GM21576 (cell line): ENCODE data around the gene CABP7.

Experiments
- ATAC-seq: cut with Tn5 transposase; IDR thresholded peaks from one replicate; pipeline ENCODE4 v1.9.1; 2021; ENCODE audit warnings: mild to moderate bottlenecking, moderate library complexity; ENCODE audit not compliant: unreplicated experiment

CABP7 gene

DNA sequence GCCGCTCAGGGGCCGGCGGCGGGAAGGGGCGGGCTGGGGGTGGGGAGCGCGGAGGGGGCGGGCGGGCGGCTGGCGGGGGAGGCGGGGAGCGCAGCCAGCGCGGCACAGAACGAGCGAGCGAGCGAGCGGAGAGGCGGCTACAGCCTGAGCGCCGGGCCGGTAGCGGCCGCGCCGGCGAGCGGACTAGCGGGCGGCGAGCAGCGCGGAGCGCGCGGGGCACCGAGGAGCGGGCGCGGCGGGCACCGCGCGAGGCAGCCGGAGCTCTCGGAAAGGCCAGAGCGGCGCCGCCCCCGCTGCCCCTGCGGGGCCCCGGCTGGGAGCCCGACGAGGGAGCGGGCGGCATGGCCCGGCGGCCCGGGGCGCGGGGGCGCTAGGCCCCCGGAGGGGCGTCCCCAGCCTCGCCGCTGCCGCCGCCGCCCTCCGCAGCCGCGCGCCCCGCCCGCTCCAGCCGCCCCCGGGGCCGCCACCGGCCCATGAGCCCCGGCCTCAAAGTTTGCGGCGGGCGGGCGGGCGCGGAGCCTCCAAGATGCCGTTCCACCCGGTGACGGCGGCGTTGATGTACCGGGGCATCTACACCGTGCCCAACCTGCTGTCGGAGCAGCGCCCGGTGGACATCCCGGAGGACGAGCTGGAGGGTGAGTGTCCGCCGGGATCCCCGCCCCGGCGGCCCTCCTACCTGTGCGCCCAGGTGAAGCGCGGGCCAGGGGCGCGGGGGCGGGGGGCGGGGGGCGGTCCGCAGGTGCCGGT is at the start of gene CABP7:
TSS of gene CABP7 (plus strand) at position 105 of the 747 bp plus-strand sequence. CDS start at position 527, 422 bp downstream.
- ATAC-seq, result no peak

DNA sequence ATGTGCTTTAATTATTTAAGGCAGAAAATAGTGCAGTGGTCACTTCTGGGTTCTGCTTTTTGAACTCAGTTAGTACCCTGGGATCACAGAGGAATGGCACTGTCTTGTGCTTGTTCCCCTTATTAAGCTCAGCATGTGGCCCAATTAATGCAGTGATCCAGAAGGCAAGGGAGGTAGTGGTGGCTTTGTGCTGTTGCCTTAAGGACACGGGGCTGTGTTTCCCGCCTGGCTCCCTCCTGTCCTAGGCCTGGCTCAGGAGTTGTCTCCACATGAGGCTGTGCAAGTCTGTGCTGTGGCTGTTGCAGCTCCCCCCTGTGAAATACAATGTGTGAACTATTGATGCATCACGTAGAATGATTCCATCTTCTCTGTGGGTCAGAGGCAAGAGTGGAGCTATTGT is 49.2 kb upstream of the CABP7 start:
- no peak for ATAC-seq

DNA sequence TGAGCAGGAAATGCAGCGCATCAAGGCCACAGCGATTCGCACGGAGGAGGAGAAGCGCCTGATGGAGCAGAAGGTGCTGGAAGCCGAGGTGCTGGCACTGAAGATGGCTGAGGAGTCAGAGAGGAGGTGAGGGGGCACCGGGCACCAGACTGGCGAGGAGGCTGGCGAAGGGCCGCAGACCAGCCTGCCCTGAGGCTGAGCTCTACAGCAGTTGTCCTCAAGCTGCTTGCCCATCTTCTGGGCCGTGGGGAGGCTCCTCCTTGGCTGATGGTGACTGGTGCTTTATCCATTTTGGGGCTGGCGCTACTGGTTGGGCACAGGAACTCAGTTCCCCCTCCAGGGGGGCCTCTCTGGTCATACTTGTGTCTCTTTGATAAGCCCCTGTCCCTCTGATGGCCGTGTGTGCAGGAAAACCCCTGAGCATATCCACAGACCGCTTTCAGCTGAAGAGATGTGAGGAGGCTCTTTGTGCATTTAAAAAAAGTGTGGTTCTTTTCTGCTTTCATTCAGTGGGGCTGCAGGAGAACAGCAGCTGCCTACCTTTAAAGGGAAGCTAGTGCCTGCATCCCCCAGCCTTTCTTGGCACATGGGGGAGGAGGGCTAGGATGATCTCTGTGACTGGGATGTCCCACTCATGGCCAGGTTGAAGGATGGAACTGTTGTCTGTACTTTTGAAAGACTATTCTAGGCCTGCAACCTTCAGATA is 46.3 kb upstream of the CABP7 start:
- no peak for ATAC-seq

DNA sequence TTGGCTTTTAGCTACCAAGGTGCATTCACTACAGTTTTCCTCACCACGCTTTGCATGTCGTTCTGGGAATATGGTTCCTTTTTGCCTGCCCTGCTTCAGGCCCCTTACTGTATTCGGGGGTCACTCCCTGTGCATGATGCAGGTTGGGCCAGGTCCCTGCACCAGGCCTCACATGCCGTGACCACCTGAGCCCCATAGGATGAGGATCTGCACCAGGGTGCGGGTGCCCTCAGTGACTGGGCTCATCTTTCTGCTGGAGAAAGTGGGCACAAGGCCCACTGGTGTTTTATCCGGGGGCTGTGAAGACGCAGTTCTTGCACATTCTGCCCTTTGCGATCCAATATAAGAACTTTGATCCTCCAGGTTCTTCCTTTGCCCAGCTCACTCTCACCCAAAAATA is 45.7 kb upstream of the CABP7 start:
- no peak for ATAC-seq

DNA sequence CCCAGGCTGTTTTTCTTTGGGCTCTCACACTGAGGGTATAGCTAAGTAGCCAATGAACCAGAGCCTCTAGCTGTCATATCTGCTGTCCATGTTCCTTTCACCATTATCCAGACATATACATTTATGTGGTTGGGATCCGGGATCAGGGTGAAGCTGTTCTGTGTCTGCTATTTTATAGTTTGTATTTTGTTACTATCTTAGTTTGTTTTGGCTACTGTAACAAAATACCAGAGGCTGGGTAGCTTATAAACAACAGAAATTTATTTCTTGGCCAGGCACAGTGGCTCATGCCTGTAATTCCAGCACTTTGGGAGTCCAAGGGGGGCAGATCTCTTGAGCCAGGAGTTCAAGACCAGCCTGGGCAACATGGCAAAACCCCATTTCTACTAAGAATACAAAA is 40.5 kb upstream of the CABP7 start:
- no peak for ATAC-seq

- no peak for ATAC-seq
Observed at GRCh38 chr22:29683536-29683935, 36.3 kb upstream of the CABP7 start.

GRCh38 chr22:29684244-29684643 is 35.6 kb upstream of the CABP7 start:
- no peak for ATAC-seq

GRCh38 chr22:29689206-29689879 is 30.5 kb upstream of the CABP7 start:
- no peak for ATAC-seq

- ATAC-seq, result no peak
Observed at GRCh38 chr22:29689880-29690213, 30.0 kb upstream of the CABP7 start.

DNA sequence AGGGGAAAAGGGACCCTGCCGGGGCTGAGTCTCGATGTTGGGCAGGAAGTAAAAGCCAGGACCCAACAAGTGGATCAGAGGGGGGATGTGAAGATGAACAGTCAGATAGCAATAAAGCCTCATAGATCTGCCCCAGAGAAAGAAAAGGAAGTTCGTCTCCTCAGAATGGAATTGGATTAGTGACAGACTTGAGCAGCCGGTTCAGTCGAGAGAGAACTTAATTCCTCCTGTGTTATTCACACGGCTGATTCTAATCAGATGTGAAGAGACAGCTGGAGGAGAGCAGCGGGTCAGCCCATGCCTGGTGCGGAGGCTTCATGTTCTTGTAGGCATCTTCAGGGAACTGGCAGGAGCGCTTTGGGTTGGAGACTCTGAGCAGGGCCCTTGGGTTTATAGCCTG is 29.3 kb upstream of the CABP7 start:
- no peak for ATAC-seq

- no peak for ATAC-seq
Observed at GRCh38 chr22:29691636-29692326, 28.0 kb upstream of the CABP7 start.

DNA sequence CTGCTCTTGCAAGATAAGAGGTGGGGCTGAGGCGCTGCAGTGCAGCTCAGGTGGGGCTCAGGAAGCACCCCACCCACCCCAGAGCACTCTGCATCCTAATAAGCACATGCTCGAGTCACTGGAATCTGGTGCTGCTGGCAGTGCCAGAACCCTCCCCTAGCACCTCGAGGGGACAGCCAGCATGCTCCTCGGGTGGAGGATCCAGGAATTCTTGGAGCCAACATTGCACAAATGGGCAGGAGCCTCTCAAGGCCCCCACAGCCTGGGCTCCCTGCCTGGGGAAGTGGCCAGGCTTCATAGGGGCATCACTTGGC is 27.5 kb upstream of the CABP7 start:
- ATAC-seq, result no peak

GRCh38 chr22:29693161-29693560 is 26.6 kb upstream of the CABP7 start:
- no peak for ATAC-seq

- no peak for ATAC-seq
Observed at GRCh38 chr22:29693671-29694070, 26.1 kb upstream of the CABP7 start.

DNA sequence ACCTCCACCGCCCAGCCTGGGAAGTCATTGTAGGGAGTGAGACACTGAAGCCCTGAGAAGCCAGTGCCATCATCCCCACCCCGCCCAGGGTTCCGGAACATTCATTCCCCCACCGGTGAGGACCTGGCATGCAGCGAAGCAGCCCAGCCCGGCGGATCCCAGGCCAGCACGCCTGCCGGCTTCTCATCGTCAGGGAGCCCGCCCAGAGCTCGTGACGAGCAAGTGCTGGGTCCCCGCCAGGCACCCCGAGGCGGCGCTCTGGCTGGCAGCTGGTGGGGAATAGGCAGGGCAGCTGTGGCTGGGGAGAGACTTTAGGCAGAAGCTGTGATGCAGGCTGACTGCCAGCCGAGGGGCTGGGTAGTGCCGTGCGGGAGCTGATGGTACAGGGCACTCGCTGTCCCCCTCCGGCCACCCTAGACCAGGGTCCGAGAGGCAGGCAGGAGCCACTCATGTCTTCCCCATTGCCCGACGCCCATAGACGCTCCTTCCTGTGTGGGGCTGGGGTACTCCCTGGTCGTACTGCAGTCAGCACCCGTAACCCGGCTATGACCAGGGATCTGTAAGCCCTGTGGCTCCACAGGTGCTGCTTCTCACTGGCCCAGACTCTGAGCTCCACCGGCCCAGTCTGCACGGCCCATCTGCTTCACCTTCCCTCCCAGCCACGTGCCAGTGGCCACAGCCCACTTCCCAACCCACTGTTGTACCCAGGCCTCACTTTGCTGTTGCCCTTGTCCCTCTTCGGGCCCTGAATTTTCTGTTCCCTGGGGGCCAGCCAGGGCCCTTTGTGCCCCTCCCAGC is 24.5 kb upstream of the CABP7 start:
- no peak for ATAC-seq

- no peak for ATAC-seq
Observed at GRCh38 chr22:29697853-29698598, 21.8 kb upstream of the CABP7 start.

GRCh38 chr22:29700206-29700899 is 19.4 kb upstream of the CABP7 start:
- no peak for ATAC-seq

DNA sequence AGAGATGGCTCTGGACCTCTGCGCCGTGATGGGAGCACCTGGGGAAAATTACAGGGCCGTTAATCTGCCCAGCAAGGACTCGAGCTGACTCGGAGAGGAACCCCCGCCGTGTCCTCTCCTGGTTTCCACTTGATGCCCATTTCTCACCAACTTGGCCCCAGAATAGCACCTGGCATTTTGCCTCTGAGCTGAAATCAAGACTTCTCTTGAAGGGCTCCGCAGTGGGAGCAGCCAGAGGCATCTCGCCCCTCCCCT is 19.0 kb upstream of the CABP7 start:
- no peak for ATAC-seq

DNA sequence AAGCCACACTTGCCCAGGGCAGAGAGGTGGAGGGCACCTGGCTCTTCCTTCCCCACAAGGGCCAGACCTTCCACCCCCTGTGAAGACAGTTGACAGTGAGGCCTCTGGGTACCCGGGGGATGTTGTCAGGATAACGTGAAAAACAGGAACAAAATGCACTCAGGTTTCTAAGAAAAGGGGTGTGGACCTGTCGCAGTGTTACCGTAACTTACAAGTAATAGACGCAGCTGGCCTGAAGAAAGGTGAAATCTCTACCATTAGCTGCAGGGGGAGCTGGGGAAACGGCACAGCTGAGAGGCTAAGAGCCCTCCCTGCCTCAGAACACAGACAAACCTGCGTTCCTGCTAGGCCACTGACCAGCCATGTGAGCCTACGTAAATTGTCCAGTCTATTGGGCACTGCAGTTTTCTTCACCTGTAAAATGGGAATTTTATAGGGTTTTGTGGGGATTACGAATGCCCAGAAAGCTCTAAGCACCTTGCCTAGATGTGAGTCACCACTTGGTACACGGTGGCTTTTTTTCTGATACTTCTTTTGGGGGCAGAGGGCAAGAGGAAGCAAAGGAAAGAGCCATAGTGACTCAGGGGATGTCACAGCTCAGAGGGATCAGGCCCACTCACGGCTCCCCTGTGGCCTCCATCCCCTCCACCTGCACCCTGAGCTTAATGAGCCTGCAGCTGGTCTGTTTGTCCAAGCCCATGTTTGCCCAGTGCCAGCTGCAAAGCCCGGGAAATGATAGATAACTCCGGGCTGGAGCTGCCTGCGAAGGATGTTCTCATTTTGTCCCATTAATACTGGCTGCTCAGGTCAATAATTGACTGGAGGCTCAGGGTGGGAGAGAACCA is 18.4 kb upstream of the CABP7 start:
- ATAC-seq, result no peak
